Gastroesophageal sphincter (tissue), 3 donors: Measurements from ENCODE around the gene TRIM29.

Experiments used
- POLR2A ChIP-seq, 2 donors: fragments of 450-650 bp; IDR thresholded peaks; one replicate each; pipeline ENCODE4 v1.6.1; 2017; ENCODE audit warnings: antibody characterized with exemption in 2 of 2, mild to moderate bottlenecking in 2 of 2, moderate library complexity in 1 of 2
- POLR2AphosphoS5 ChIP-seq: sonication (generic); formaldehyde crosslinking; IDR thresholded peaks from one replicate; pipeline ENCODE4 v1.6.1; 2017; ENCODE audit warnings: antibody characterized with exemption
- TF ChIP-seq, protein P1 (sequence below), 4 experiments: fragments of 200-600 bp in 2 of 4; fragments of 450-650 bp in 2 of 4; sonication (generic) in 1 of 4; IDR thresholded peaks; one replicate each; pipeline ENCODE4 v1.5.1; 2017 to 2019; ENCODE audit warnings: antibody characterized with exemption in 4 of 4, mild to moderate bottlenecking in 2 of 4, moderate library complexity in 2 of 4

DNA sequence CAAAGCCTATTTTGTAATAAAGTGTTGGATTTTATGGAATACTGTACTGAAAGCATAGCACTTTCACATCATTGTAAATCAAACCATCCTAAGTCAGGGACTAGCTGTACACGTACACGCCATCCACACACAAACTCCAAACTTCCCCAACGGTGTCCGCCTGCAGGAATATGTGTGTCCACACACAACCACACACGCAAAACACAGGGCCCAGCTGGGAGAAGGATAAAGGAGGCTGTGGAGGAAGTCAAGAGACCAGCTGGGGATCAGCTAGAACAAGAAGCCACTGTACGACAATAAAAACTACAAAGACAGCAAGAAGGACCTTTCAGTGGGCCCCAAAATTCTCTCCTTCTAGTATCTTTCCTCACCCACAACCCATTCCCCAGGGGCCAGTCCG, 1.6 kb downstream of the TRIM29 start:
- TF ChIP-seq, protein P1, sequence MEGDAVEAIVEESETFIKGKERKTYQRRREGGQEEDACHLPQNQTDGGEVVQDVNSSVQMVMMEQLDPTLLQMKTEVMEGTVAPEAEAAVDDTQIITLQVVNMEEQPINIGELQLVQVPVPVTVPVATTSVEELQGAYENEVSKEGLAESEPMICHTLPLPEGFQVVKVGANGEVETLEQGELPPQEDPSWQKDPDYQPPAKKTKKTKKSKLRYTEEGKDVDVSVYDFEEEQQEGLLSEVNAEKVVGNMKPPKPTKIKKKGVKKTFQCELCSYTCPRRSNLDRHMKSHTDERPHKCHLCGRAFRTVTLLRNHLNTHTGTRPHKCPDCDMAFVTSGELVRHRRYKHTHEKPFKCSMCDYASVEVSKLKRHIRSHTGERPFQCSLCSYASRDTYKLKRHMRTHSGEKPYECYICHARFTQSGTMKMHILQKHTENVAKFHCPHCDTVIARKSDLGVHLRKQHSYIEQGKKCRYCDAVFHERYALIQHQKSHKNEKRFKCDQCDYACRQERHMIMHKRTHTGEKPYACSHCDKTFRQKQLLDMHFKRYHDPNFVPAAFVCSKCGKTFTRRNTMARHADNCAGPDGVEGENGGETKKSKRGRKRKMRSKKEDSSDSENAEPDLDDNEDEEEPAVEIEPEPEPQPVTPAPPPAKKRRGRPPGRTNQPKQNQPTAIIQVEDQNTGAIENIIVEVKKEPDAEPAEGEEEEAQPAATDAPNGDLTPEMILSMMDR (IDR thresholded peaks at IDR 0.05), result no peak
- TF ChIP-seq POLR2A (IDR thresholded peaks at IDR 0.05) (no peak), POLR2AphosphoS5 (no peak)
